Measurements from ENCODE around the gene TMEM178A.

TMEM178A gene

GRCh38 chr2:39733070-39733674 is 67.5 kb downstream of the TMEM178A start:
- no peak for ATAC-seq (ENCODE audit: insufficient read depth, low read depth)
- H3K4me1 ChIP-seq (ENCODE audit: insufficient read depth, low read length): peaks cover 12% of the 10 kb centered on the region
- TF ChIP-seq EZH2 (IDR thresholded peaks at IDR 0.05; ENCODE audit: borderline replicate concordance, low read depth, low read length, severe bottlenecking) (no peak), CTCF (IDR thresholded peaks at IDR 0.05; ENCODE audit: borderline replicate concordance, extremely low read depth, low read length, poor library complexity, severe bottlenecking) (no peak)
- no peak overlapping the region for H3K9ac ChIP-seq (ENCODE audit: low read depth, low read length)
- DNase-seq: no peak
- H4K20me1 ChIP-seq (ENCODE audit: insufficient read depth, low read length): no peaks in the 10 kb centered on the region
- no peaks in the 10 kb centered on the region for H3K79me2 ChIP-seq (ENCODE audit: insufficient read depth, low read length)
- no peaks in the 10 kb centered on the region for H3K9me3 ChIP-seq (ENCODE audit: insufficient read depth, low read length, severe bottlenecking)
- no peak overlapping the region for H3K4me3 ChIP-seq (ENCODE audit: low read depth in 1 of 2, low read length in 2 of 2)
- H3K36me3 ChIP-seq (ENCODE audit: insufficient read depth, low read length): peaks cover 41% of the 10 kb centered on the region
- H3K27me3 ChIP-seq (ENCODE audit: insufficient read depth, low read length, poor library complexity): no peaks in the 10 kb centered on the region
- H3K27ac ChIP-seq (ENCODE audit: low read length): no peak overlapping the region
- no peak overlapping the region for H2AFZ ChIP-seq (ENCODE audit: low read depth, low read length)
- no peak overlapping the region for H3K4me2 ChIP-seq (ENCODE audit: insufficient read depth, low read length)

GRCh38 chr2:39734445-39734844 is 68.7 kb downstream of the TMEM178A start:
- DNase-seq: no peak
- H3K27me3 ChIP-seq (ENCODE audit: insufficient read depth, low read length, poor library complexity): no peaks in the 10 kb centered on the region
- H2AFZ ChIP-seq (ENCODE audit: low read depth, low read length): no peak overlapping the region
- TF ChIP-seq EZH2 (IDR thresholded peaks at IDR 0.05; ENCODE audit: borderline replicate concordance, low read depth, low read length, severe bottlenecking): no peak
- no peak for TF ChIP-seq CTCF (IDR thresholded peaks at IDR 0.05; ENCODE audit: borderline replicate concordance, extremely low read depth, low read length, poor library complexity, severe bottlenecking)
- H4K20me1 ChIP-seq (ENCODE audit: insufficient read depth, low read length): no peaks in the 10 kb centered on the region
- ATAC-seq (ENCODE audit: insufficient read depth, low read depth): no peak
- no peak overlapping the region for H3K4me2 ChIP-seq (ENCODE audit: insufficient read depth, low read length)
- H3K79me2 ChIP-seq (ENCODE audit: insufficient read depth, low read length): no peaks in the 10 kb centered on the region
- no peaks in the 10 kb centered on the region for H3K4me1 ChIP-seq (ENCODE audit: insufficient read depth, low read length)
- H3K36me3 ChIP-seq (ENCODE audit: insufficient read depth, low read length): peaks cover 50% of the 10 kb centered on the region
- H3K27ac ChIP-seq (ENCODE audit: low read length): no peak overlapping the region
- H3K9me3 ChIP-seq (ENCODE audit: insufficient read depth, low read length, severe bottlenecking): no peaks in the 10 kb centered on the region
- H3K4me3 ChIP-seq (ENCODE audit: low read depth in 1 of 2, low read length in 2 of 2): no peak overlapping the region
- no peak overlapping the region for H3K9ac ChIP-seq (ENCODE audit: low read depth, low read length)

GRCh38 chr2:39735648-39736047 is 69.9 kb downstream of the TMEM178A start:
- Histone ChIP-seq H3K27ac (ENCODE audit: low read length) (no peak overlapping the region), H4K20me1 (ENCODE audit: insufficient read depth, low read length) (no peaks in the 10 kb centered on the region), H3K9me3 (ENCODE audit: insufficient read depth, low read length, severe bottlenecking) (no peaks in the 10 kb centered on the region), H2AFZ (ENCODE audit: low read depth, low read length) (no peak overlapping the region), H3K79me2 (ENCODE audit: insufficient read depth, low read length) (no peaks in the 10 kb centered on the region), H3K36me3 (ENCODE audit: insufficient read depth, low read length) (peaks cover 59% of the 10 kb centered on the region), H3K4me1 (ENCODE audit: insufficient read depth, low read length) (no peaks in the 10 kb centered on the region), H3K4me3 (ENCODE audit: low read depth in 1 of 2, low read length in 2 of 2) (no peak overlapping the region), H3K4me2 (ENCODE audit: insufficient read depth, low read length) (no peak overlapping the region), H3K27me3 (ENCODE audit: insufficient read depth, low read length, poor library complexity) (no peaks in the 10 kb centered on the region), H3K9ac (ENCODE audit: low read depth, low read length) (no peak overlapping the region)
- TF ChIP-seq CTCF (IDR thresholded peaks at IDR 0.05; ENCODE audit: borderline replicate concordance, extremely low read depth, low read length, poor library complexity, severe bottlenecking) (no peak), EZH2 (IDR thresholded peaks at IDR 0.05; ENCODE audit: borderline replicate concordance, low read depth, low read length, severe bottlenecking) (no peak)
- no peak for ATAC-seq (ENCODE audit: insufficient read depth, low read depth)
- DNase-seq: no peak
